Neural cell (in vitro differentiated cells): ENCODE results near the gene COTL1.

Experiments
- EP300 ChIP-seq: fragments of 450-650 bp; conservative IDR thresholded peaks from 2 replicates; pipeline ENCODE4 v1.6.1; 2014; ENCODE audit warnings: antibody characterized with exemption, mild to moderate bottlenecking, moderate library complexity; ENCODE audit not compliant: poor library complexity, severe bottlenecking
- EZH2 ChIP-seq: fragments of 200-600, 300-800 bp; shearing (Covaris generic), sonication (generic); IDR thresholded peaks from 2 replicates; pipeline ENCODE4 v1.6.1; 2014; ENCODE audit warnings: antibody characterized with exemption, low read length, borderline replicate concordance, mild to moderate bottlenecking; ENCODE audit not compliant: insufficient read depth, poor library complexity, severe bottlenecking
- MXI1 ChIP-seq: fragments of 450-650 bp; conservative IDR thresholded peaks from 2 replicates; pipeline ENCODE4 v1.6.1; 2014; ENCODE audit warnings: antibody characterized with exemption, mild to moderate bottlenecking; ENCODE audit not compliant: poor library complexity, severe bottlenecking
- POLR2AphosphoS5 ChIP-seq: IDR thresholded peaks from 2 replicates; pipeline ENCODE4 v1.6.1; 2012
- RAD21 ChIP-seq: fragments of 450-650 bp; conservative IDR thresholded peaks from 2 replicates; pipeline ENCODE4 v1.6.1; 2014; ENCODE audit warnings: antibody characterized with exemption, mild to moderate bottlenecking, moderate library complexity
- REST ChIP-seq: IDR thresholded peaks from 2 replicates; pipeline ENCODE4 v1.6.1; 2012; ENCODE audit warnings: borderline replicate concordance
- SMC3 ChIP-seq: fragments of 450-650 bp; conservative IDR thresholded peaks from 2 replicates; pipeline ENCODE4 v1.6.1; 2014; ENCODE audit warnings: antibody characterized with exemption, mild to moderate bottlenecking, moderate library complexity; ENCODE audit not compliant: poor library complexity
- TAF1 ChIP-seq: IDR thresholded peaks from 2 replicates; pipeline ENCODE4 v1.6.1; 2012; ENCODE audit warnings: low read depth
- TF ChIP-seq, protein P1 (sequence below): fragments of 450-650 bp; IDR thresholded peaks from 2 replicates; pipeline ENCODE4 v1.5.1; 2014; ENCODE audit warnings: antibody characterized with exemption, mild to moderate bottlenecking, moderate library complexity; ENCODE audit not compliant: poor library complexity, severe bottlenecking

DNA sequence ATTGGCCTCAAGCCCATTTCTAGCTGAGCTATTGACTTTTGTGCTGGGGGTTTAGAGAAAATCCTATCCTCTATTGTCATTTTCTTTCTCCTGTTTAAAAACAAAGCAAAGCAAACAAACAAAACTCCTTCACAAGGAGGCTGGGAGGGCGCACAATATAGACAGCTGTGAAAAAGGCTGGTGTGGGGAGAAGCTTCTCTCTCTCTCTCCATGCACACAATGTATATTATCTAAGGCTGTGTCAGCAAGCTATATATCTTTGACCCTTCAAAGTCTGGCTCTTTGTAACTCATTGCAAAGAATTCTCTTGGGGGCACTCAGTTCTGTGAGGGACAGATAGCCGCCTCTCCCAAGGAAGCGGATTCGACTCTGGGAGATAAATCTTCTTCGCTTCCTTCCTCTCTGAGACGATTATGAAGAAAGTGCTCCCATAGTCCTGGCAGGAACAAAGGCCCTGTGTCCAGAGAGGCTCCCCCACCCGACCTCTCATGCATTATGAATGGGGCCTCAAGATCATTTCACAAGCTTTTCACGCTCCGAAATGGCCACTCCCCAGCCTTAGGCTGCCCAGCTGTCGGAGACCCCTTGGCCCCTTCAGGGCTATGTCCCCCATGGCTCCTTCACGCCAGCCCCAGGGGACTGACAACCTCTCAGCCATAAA is 80.3 kb downstream of the COTL1 start:
- TF ChIP-seq TAF1 (no peak), MXI1 (no peak), REST (no peak), EZH2 (no peak), POLR2AphosphoS5 (no peak), RAD21 (no peak), EP300 (no peak), SMC3 (no peak)
- TF ChIP-seq, protein P1, sequence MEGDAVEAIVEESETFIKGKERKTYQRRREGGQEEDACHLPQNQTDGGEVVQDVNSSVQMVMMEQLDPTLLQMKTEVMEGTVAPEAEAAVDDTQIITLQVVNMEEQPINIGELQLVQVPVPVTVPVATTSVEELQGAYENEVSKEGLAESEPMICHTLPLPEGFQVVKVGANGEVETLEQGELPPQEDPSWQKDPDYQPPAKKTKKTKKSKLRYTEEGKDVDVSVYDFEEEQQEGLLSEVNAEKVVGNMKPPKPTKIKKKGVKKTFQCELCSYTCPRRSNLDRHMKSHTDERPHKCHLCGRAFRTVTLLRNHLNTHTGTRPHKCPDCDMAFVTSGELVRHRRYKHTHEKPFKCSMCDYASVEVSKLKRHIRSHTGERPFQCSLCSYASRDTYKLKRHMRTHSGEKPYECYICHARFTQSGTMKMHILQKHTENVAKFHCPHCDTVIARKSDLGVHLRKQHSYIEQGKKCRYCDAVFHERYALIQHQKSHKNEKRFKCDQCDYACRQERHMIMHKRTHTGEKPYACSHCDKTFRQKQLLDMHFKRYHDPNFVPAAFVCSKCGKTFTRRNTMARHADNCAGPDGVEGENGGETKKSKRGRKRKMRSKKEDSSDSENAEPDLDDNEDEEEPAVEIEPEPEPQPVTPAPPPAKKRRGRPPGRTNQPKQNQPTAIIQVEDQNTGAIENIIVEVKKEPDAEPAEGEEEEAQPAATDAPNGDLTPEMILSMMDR, result no peak
